ENCODE data around the gene FBH1.

DNA sequence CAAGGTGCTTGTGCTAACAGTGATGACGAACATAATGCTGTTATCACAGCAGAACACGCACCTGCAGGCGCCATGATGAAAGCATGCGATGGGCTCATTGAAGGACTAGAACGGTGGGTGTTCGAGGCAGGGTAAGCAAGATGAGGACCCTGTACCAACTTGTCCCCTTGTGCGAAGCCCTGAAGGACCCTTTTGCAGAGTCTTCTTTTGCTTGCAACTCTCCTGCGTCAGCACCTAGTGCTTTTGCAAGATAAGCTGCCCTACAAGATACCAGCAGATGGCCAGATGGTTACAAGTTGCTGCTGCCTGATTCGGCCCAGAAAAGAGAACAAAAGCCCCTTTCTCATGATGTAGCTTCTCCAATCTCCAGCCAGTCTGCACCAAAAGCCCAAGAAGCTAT lies 91.5 kb downstream of the FBH1 start:
- TF ChIP-seq, protein P1, sequence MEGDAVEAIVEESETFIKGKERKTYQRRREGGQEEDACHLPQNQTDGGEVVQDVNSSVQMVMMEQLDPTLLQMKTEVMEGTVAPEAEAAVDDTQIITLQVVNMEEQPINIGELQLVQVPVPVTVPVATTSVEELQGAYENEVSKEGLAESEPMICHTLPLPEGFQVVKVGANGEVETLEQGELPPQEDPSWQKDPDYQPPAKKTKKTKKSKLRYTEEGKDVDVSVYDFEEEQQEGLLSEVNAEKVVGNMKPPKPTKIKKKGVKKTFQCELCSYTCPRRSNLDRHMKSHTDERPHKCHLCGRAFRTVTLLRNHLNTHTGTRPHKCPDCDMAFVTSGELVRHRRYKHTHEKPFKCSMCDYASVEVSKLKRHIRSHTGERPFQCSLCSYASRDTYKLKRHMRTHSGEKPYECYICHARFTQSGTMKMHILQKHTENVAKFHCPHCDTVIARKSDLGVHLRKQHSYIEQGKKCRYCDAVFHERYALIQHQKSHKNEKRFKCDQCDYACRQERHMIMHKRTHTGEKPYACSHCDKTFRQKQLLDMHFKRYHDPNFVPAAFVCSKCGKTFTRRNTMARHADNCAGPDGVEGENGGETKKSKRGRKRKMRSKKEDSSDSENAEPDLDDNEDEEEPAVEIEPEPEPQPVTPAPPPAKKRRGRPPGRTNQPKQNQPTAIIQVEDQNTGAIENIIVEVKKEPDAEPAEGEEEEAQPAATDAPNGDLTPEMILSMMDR (IDR thresholded peaks at IDR 0.05; ENCODE audit: poor library complexity, severe bottlenecking), result no peak
- TF ChIP-seq EP300 (conservative IDR thresholded peaks at IDR 0.05; ENCODE audit: poor library complexity, severe bottlenecking) (no peak), EZH2 (IDR thresholded peaks at IDR 0.05; ENCODE audit: borderline replicate concordance, insufficient read depth, low read length, poor library complexity, severe bottlenecking) (no peak), MXI1 (conservative IDR thresholded peaks at IDR 0.05; ENCODE audit: poor library complexity, severe bottlenecking) (no peak), TAF1 (IDR thresholded peaks at IDR 0.05; ENCODE audit: low read depth) (no peak), SMC3 (conservative IDR thresholded peaks at IDR 0.05; ENCODE audit: poor library complexity) (no peak)

Measured in neural cell (in vitro differentiated cells).